Measurements from ENCODE around the gene IL3.

The IL3 gene

DNA sequence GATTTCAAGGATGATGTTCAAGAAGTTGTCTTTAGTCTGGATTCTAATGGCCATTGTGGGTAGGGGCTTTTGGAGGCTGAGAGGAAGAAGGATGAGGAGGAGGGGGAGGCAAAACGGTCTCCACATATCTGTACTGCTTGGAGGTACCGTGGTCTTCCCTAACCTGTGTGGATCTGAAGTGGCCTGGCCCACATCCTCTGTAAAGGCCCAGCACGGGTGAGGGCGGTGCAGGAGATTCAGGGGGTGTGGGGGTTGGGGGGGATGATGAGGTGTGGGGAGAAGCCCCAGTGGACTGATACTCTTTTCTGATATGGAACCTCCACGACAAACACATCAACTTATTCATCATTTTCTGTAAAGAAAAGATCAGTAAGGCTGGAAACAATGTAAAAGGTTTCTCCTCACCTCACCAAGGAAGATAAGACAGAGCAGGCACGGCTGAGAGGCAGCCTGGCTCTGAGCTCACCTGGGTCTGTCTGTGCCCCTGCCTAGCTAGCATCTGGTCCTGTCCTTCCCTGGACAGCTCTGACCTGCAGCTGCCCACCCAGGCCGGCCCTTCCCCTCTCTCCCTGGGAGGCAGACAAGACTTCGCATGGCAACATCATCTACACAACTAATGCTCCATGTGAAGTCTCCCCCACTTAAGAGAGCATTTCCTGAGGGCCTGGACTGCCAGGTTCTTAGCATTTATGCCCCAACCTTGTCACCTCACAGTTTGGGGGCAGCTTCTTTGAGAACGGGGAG lies 5.6 kb upstream of the IL3 start:
- intact Hi-C loops (cut with DNase I) = no loop called here
- peak in 10 of 42 donors; percentile 3 to 23 (median 10) for DNase-seq

DNA sequence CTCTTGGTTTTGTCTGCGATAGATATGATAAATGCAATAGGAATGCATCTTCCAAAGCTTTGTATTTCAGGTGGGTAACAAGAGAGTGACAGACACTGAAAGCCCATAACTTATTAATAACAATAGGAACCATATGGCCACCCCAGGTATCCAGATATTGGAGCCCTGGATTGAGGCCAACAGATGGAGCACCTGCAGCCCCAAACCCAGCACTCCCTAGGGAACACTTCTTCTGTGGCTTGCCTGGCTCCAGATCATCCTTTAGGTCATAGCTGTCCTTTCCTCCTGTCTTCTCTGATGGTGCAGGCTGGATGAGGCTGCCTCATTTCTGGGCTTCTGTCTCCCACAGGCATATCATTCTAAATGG lies 5.0 kb upstream of the IL3 start:
- DNase-seq = peak in 4 of 42 donors; percentile 3 to 21 (median 10)
- intact Hi-C loops (cut with DNase I) = no loop called here

DNA sequence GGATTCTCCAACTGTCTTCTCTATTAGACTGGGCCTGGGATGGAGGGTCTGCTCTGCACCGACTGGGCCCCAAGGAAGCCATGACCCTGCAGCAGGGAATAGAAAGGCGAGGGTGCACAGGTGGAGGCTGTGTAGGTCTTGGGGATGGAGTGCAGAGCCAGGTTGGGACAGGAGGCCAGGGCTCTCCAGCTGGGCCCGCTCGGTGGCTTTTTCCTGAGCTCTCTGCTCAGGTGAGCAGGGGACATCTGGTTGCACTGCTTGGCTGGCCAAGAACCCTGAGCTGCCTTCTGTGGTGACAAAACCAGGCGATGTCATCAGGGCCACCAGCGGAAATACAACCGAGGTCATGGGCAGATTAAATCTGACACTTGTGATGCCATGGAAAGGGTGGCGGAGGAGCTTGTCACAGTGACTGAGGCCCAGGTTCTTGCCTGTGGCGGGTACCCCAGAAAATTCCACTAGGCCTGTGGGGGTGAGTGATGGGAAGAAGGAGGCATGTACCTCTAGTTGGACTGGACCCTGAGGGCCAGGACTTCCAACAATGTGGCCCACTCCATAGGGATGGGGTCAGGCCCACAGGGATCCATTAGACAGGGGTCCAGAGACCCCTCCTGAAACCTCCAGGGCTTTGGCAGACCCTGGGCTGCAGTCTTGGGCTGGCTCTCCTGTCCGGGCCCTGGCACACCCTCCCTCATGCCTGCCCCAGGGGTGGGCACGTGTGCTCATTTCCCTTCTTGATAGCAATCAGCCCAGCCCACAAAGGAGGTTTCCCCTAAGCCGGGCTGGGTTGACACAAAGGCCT lies 4.4 kb upstream of the IL3 start:
- DNase-seq = peak in 17 of 42 donors; percentile 1 to 37 (median 12)
- intact Hi-C loops (cut with DNase I) = no loop called here

DNA sequence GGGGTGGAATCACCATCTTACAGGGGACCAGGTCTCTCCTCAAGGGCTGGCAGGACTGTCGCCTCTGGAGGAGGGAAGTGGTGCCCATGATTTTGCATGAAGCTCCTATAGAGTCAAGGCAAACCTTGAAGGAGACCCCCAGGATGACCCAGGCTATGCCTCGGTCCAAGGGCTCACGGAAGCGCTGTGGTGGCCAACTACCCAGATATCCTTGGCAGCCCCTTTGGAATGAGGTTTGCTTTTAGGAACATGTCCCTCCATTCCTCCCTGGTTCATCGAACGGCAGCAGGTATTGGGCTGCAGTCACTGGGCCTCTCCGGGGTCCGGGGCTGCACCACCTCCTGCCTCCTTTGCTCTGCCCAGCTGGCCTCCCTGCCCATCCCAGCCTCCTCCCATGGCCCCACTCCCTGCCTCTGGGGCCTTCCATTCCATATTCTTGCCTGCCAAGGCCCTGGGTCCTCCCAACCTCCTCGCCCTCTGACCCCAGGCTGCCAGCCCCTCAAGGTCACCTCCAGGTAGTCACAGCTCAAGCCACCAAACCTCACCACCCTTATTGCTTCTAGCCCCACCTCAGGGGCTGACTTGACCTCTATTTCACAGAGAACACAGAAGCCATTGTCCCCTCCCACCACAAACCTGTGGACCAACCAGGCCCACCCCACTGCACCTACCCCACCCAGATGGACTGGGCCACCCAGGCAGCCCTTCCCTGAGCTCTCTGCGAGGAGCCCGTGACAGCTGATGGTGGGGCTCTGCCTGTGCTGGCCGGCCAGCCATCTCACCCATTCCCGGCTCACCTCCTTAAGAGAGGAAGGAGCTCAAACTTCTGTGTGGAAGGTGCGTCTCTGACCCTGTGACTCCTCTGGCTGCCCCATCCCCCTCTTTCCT lies 3.6 kb upstream of the IL3 start:
- intact Hi-C loops (cut with DNase I) = no loop called here

DNA sequence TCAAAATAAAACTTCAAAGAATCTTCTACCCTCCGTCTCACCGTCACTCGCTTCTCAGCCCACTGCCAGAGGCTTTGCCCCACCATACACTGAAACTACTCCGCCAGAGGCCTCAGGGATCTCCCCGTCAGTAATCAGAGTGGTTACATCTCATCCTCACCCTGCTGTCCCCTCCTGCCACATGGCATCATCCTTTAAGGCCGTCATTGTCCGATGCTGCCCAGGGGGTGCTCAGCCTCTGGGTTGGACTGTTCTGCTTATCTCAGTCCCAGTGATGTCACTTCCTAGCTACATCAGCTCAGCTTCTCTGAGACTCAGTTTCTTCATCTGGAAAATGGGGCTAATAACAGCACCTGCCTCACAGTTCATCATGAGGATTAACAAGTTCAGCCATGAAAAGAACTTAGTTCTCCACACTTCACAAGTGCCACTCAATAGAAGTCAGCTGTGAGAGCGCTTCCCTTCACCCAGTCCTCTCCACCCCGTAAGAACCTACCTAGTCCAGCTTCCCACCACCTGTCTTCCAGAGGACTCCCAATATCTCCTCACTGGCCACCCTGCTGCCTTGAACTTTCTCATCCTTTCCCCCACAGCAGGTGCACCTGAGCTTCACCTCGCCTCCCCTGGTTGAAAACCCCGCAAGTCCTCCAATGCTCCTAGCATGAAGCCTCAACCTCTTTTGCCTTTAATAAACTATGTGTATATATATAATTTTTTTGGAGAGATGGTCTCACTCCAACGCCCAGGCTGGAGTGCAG lies 2.8 kb upstream of the IL3 start:
- intact Hi-C loops (cut with DNase I) = no loop called here
- DNase-seq = peak in 19 of 42 donors; percentile 1 to 29 (median 5)

More for the DNA sequence above, 3.6 kb upstream of the IL3 start:
- DNase-seq = peak in 19 of 42 donors; percentile 1 to 36 (median 9)

DNA sequence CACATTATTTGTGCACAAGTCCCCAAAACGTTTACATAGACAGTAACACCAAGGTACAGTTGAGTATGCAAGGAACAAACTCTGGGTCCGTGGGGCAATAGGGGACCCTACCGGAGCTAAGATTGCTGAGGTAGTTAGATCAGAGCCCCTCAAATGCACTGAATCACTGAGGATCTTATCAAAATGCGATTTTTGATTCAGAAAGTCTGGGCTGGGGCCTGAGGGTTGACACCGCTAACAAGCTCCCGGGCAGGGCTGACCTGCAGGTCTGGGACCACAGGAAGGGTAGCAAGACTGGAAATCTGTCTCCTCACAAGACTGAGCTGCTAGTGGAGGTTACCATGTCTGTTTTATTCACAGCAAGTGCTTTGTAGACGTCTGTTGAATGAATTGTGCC lies 1.8 kb upstream of the IL3 start:
- DNase-seq = peak in 14 of 42 donors; percentile 1 to 34 (median 6)
- intact Hi-C loops (cut with DNase I) = no loop called here

DNA sequence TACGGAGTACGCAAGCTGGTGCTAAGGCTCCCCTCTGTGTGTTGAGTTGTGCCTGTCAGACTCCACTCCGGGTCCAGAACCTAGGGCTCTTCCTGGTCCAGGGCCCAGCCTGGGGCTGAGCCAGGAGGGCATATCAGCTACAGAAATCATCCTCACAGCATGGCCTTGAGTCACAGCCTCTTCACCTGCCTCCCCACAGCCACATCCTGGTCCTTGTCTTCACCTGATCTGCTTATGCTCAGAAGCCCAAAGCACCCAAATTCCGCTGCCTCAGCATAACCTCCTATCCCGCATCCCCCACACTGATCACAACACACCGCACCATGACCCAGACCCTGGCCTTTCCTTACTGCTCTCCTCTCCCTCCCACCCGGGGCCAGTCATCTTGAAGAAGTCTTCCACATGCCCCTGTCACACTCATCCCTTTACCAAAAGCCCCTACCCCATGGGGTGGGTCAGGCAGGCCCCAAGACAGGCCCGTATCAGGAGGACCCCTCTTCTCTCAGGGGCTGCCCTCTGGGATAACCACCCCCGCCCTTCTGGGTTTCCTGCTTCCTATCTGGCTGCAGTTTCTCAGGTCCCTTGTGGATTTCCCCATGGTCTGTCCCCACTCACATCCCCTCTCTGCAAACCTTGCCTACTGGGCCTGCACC lies 1.3 kb upstream of the IL3 start:
- peak in 17 of 42 donors; percentile 1 to 36 (median 10) for DNase-seq
- intact Hi-C loops (cut with DNase I) = no loop called here

DNA sequence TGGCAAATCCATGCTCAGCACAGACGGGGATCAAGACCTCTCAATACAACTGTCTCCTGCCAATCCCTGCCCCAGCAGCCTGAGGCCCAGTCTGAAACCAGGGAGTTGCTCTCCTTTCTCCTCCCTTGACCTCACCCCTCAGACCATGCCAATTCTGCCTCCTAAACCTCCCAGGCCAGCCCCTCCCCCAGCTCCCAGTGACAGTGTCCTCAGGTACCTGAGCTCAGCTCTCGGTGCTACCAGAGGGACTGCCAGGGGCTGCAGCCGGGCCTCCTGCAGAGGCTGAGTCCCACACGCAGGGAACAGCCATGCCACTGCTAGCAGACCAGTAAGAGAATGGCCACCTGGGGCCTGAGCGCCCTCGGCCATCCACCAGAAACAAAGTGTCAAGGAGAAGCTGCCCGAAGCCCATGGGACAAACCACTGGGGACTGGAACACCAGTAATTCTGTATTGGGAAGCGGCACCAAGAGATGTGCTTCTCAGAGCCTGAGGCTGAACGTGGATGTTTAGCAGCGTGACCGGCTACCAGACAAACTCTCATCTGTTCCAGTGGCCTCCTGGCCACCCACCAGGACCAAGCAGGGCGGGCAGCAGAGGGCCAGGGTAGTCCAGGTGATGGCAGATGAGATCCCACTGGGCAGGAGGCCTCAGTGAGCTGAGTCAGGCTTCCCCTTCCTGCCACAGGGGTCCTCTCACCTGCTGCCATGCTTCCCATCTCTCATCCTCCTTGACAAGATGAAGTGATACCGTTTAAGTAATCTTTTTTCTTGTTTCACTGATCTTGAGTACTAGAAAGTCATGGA lies 557 bp upstream of the IL3 start:
- intact Hi-C loops (cut with DNase I) = no loop called here
- DNase-seq = peak in 20 of 42 donors; percentile 1 to 38 (median 7)

DNA sequence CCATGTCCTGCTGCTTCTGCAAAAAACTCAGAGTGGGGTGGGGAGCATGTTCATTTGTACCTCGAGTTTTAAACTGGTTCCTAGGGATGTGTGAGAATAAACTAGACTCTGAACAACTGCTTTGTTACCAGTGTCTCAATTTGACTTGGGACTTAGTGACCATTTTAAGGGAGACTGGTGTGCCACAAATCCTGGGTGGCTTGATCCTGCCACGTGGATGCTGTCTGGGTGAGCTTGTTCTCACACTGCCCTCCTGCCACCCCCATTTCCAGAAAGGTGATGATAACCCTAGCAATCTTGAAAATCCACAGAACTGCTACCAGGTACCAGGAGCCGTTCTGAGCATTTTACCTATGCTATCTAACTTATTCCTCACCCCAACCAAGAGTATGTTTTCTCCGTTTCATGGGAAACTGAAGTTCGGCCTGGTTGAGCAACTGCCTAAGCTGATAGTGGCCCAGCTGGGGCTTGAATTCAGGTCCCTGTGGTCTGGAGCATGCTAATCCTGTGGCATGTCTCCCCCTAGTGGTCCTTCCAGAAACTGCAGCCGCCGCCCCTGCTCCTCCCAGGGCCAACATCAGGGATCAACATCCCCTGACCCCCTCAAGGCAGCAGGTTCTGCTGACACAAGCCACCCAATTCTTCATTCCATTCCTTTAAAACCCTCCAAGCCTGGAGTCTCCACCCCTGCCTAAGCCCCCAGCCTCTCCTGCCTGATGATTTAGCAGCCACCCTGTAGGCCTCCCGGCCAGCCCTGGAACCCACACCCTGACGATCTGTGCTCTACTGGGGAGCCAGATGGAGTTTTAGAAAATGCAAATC lies 2.8 kb downstream of the IL3 start:
- intact Hi-C loops (cut with DNase I) = no loop called here

DNA sequence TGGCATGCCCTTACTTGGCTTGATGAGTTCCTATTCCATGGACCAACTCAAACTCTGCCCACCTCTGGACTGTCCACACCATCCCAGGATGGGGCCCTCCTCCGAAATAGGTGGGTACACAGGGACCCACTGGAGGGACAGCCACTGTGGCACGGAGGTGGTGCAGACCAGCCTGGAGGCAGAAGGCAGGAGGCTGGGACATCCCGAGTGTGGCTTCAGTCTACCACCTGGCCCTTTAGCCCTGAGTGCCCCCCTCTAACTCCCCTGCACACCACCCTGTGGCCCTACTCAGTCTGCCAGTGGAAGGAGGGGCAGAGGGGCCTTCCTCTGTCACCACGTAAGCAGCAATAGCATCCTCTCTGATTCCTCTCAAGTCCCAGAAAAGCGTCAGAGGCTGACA lies 3.7 kb downstream of the IL3 start:
- peak in 2 of 42 donors; percentile 7 to 28 for DNase-seq

More for the DNA sequence above, 2.8 kb downstream of the IL3 start:
- peak; percentile 44 to 92 (median 78) for DNase-seq

DNA sequence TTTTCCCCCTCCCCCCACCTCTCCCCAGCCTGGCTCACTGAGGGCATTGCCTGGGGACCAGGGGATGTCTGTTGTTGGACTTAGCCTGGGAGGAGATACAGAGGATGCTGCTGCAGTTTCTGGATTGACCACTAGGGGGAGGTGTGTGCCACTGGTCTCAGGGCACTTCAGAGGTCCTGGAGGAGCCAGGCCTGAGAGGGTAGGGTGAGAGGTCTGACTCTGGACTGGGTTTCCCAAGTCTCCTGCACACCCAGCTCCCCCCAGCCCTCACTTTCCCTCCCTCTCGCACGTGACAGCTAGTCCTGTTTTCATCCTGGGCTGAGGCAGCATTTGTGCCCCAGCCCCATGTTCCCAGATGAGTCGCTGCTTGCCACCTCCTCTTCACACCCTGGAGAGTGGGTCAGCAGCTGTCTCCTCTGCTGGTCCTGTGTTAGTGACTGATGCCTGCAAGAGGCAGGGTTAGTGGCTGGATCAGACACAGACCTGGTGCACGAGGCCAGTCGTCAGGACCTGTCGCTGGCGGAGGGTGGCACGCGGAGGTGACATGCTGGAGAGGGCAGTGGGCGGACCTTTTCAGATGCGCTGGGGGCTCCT lies 4.4 kb downstream of the IL3 start:
- DNase-seq = peak; percentile 28 to 92 (median 80)

More for the DNA sequence above, 3.7 kb downstream of the IL3 start:
- intact Hi-C loops (cut with DNase I) = no loop called here

DNA sequence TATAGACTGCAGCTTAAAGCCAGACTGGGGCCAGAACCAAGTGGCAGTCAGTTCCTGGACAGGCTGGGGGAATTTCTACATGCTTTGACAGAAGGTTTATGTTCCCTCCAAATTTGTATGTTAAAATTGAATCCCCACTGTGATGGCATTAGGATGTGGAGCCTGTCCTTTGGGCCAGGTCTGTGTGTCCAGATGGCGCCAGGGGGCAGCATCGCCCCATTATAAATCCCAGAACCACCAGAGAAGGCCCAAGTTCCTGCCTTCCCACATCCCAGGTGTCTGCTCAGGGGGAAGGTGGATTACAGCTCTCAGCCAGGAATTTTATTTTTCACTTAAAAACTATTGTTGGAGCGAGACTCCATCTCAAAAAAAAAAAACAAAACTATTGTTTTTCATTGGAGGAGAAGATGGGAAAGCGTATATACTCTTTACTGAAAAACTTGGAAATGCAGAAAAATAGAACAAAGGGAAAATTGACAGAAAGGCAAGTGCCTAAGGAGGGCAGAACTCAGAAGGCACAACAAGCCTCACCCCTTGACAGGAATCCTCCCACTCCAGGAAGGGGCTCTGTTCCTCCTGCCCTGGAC lies 5.0 kb downstream of the IL3 start:
- intact Hi-C loops (cut with DNase I) = no loop called here
- peak in 11 of 42 donors; percentile 9 to 49 (median 23) for DNase-seq

More for the DNA sequence above, 4.4 kb downstream of the IL3 start:
- intact Hi-C loops (cut with DNase I) = no loop called here

DNA sequence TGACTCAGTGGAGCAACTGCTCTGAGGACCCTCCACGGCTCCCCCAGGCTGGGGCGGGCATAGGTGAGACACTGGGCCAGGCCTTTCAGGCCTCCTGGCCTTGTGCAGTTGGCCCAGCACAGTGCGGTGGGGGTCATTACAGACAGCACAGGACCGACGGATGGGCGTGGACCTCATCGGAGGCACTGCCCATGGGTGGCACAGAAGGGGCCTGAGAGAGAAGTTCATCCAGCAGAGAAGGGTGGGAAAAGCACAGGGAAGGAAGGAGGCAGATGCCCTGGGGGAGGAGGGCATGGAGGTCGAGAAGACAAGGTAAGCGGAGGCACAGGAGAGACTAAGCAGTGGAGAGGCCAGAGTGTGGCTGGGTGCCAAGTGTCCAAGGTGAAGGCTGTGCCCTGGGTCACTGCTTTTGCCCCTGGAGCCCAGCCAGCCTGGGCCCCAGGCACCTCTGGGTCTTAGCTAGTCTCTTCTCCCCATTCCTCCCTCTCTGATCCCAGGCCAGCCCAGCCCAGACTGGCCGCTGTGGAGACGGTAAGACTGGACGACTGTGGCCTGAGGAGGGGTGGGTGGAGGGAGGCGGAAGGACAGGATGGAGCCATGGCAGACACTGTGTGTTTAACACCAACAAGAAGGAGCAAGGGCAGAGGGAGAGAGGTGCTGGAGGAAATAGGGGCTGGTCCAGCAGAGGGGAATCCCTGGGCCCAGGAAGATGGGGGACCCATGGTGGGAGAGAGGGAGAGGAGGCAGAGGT lies 5.7 kb downstream of the IL3 start:
- intact Hi-C loops (cut with DNase I) = no loop called here
- DNase-seq = no peak

DNA sequence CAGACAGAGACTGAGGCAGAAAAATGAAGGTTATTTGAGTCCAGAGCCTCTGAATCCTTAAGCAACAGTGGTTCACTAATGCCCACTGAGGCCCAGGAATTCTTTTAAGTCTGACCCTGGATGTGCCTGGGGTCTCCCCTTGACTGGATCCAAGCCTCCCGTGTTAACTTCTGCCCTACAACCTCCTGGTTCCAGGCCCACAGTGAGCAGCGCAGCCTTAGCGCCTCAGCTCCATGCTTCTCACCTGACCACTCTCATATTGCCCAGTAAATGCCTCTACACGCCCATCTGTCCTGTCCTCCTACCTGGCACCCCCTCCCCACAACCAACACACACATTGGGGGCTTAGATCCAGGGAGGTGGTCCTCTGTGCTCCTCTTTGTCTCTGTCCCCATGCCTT lies 6.4 kb downstream of the IL3 start:
- intact Hi-C loops (cut with DNase I) = no loop called here
- DNase-seq = no peak

DNA sequence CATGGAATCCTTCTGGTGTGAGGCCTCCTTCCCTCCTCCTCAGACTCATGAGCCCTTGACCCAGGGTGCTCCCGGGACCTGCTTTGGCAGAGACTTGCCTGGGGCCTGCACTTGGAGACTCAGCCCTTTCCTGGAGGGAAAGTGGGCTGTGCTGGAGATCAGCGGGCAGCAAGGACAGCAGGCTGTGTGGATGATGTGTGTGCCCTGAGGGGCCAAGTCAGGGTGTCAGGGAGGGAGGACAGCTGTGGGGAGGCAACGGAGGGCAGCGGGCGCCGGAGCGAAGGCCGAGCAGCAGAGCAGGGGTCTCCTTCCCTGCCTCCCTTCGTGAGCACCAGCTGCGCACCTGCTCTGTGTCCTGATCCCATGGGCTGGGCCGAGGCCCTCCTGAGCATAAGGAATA lies 7.0 kb downstream of the IL3 start:
- intact Hi-C loops (cut with DNase I) = no loop called here
- no peak for DNase-seq

All from head of caudate nucleus (tissue), 42 donors.